PC-3 (cell line): ENCODE measurements around the gene STAT4.

ENCODE experiments used
- CTCF ChIP-seq: fragments of 300-600 bp; sonication (generic); conservative IDR thresholded peaks from 2 replicates; pipeline ENCODE4 v1.5.1; 2017; ENCODE audit warnings: antibody characterized with exemption, low read depth, mild to moderate bottlenecking, low read length
- EZH2 ChIP-seq: fragments of 300-600 bp; sonication (generic); IDR thresholded peaks from one replicate; pipeline ENCODE4 v1.6.1; 2017; ENCODE audit warnings: antibody characterized with exemption, mild to moderate bottlenecking, low read length; ENCODE audit not compliant: unreplicated experiment

GRCh38 chr2:191041418-191042161 lies 109.2 kb downstream of the STAT4 start:
- no peak for TF ChIP-seq CTCF
- no peak for TF ChIP-seq EZH2
